HEK293 (cell line): ENCODE results near the gene VSIR.

Experiments used
- CTCF ChIA-PET: fragments of 350-600 bp; formaldehyde crosslinking; extraction: SDS; loops from one replicate; lab custom pipeline; 2021; ENCODE audit warnings: antibody characterized with exemption; lab: Yijun Ruan, JAX
- POLR2A ChIA-PET: fragments of 300-600 bp; formaldehyde crosslinking; extraction: SDS; loops from one replicate; lab custom pipeline; 2020; ENCODE audit warnings: antibody characterized with exemption, inconsistent platforms; lab: Yijun Ruan, JAX
- H3K27ac ChIP-seq: fragments of 200-500 bp; sonication (Bioruptor generic); 2 replicates; pipeline ENCODE4 v1.5.1; 2014; ENCODE audit warnings: low read depth, low read length, control low read depth, inconsistent platforms; ENCODE audit errors: extremely low read depth
- H3K36me3 ChIP-seq, 2 experiments: fragments of 200-500 bp in 1 of 2; sonication (Bioruptor generic) in 1 of 2; 1 replicate in 1 of 2; 2 replicates in 1 of 2; pipeline ENCODE4 v1.5.1; 2014 to 2017; ENCODE audit warnings: inconsistent platforms in 2 of 2, low read length in 2 of 2; ENCODE audit not compliant: control insufficient read depth in 2 of 2, insufficient read depth in 1 of 2
- H3K4me1 ChIP-seq: fragments of 200-500 bp; sonication (Bioruptor generic); 2 replicates; pipeline ENCODE4 v1.5.1; 2014; ENCODE audit warnings: mild to moderate bottlenecking, low read length, inconsistent platforms; ENCODE audit not compliant: control insufficient read depth, insufficient read depth
- H3K4me3 ChIP-seq: 2 replicates; pipeline ENCODE4 v1.5.1; 2011; ENCODE audit warnings: low read depth, mild to moderate bottlenecking, control low read depth, low read length, moderate library complexity
- H3K9me3 ChIP-seq: fragments of 200-500 bp; sonication (Bioruptor generic); 2 replicates; pipeline ENCODE4 v1.5.1; 2014; ENCODE audit warnings: low read depth, low read length, inconsistent platforms; ENCODE audit not compliant: control insufficient read depth, insufficient read depth
- AEBP2 ChIP-seq: fragments of 450-650 bp; formaldehyde crosslinking; IDR thresholded peaks from 2 replicates; pipeline ENCODE4 v1.5.1; 2016; ENCODE audit warnings: missing biosample characterization, missing genetic modification characterization, borderline replicate concordance
- EGR2 ChIP-seq: fragments of 450-650 bp; formaldehyde crosslinking; IDR thresholded peaks from 2 replicates; pipeline ENCODE4 v1.5.1; 2016; ENCODE audit warnings: low read depth, missing biosample characterization, missing genetic modification characterization
- REST ChIP-seq: fragments of 450-650 bp; formaldehyde crosslinking; IDR thresholded peaks from 2 replicates; pipeline ENCODE4 v1.5.1; 2016; ENCODE audit warnings: missing biosample characterization, missing genetic modification characterization
- SCRT2 ChIP-seq: fragments of 450-650 bp; formaldehyde crosslinking; IDR thresholded peaks from 2 replicates; pipeline ENCODE4 v1.5.1; 2016; ENCODE audit warnings: missing biosample characterization, missing genetic modification characterization
- SP2 ChIP-seq: fragments of 450-650 bp; formaldehyde crosslinking; IDR thresholded peaks from 2 replicates; pipeline ENCODE4 v1.5.1; 2016; ENCODE audit warnings: missing biosample characterization, missing genetic modification characterization
- YY1 ChIP-seq: fragments of 450-650 bp; formaldehyde crosslinking; IDR thresholded peaks from 2 replicates; pipeline ENCODE4 v1.5.1; 2018; ENCODE audit warnings: missing biosample characterization, missing genetic modification characterization
- ZBTB21 ChIP-seq: fragments of 450-650 bp; formaldehyde crosslinking; IDR thresholded peaks from 2 replicates; pipeline ENCODE4 v1.5.1; 2017; ENCODE audit warnings: missing biosample characterization, missing genetic modification characterization
- ZBTB44 ChIP-seq: fragments of 450-650 bp; IDR thresholded peaks from 2 replicates; pipeline ENCODE4 v1.5.1; 2018; ENCODE audit warnings: missing biosample characterization, mild to moderate bottlenecking, missing genetic modification characterization
- ZFHX2 ChIP-seq: fragments of 450-650 bp; formaldehyde crosslinking; conservative IDR thresholded peaks from 2 replicates; pipeline ENCODE4 v1.5.1; 2016; ENCODE audit warnings: missing biosample characterization, missing genetic modification characterization
- ZFP69B ChIP-seq: fragments of 450-650 bp; formaldehyde crosslinking; IDR thresholded peaks from 2 replicates; pipeline ENCODE4 v1.5.1; 2016; ENCODE audit warnings: missing biosample characterization, missing genetic modification characterization
- ZNF10 ChIP-seq: fragments of 450-650 bp; formaldehyde crosslinking; IDR thresholded peaks from 2 replicates; pipeline ENCODE4 v1.5.1; 2017; ENCODE audit warnings: missing biosample characterization, missing genetic modification characterization
- ZNF366 ChIP-seq: fragments of 450-650 bp; formaldehyde crosslinking; conservative IDR thresholded peaks from 2 replicates; pipeline ENCODE4 v1.5.1; 2016; ENCODE audit warnings: missing biosample characterization, missing genetic modification characterization
- ZNF398 ChIP-seq: fragments of 450-650 bp; formaldehyde crosslinking; IDR thresholded peaks from 2 replicates; pipeline ENCODE4 v1.5.1; 2017; ENCODE audit warnings: missing biosample characterization, missing genetic modification characterization
- ZNF501 ChIP-seq: fragments of 450-650 bp; formaldehyde crosslinking; IDR thresholded peaks from 2 replicates; pipeline ENCODE4 v1.5.1; 2016; ENCODE audit warnings: missing biosample characterization, missing genetic modification characterization
- ZNF544 ChIP-seq: fragments of 450-650 bp; formaldehyde crosslinking; IDR thresholded peaks from 2 replicates; pipeline ENCODE4 v1.5.0; 2017; ENCODE audit warnings: missing biosample characterization, missing genetic modification characterization
- ZNF623 ChIP-seq: fragments of 450-650 bp; formaldehyde crosslinking; IDR thresholded peaks from 2 replicates; pipeline ENCODE4 v1.5.1; 2016; ENCODE audit warnings: missing biosample characterization, missing genetic modification characterization
- ZNF664 ChIP-seq: fragments of 450-650 bp; formaldehyde crosslinking; IDR thresholded peaks from 2 replicates; pipeline ENCODE4 v1.5.1; 2016; ENCODE audit warnings: missing biosample characterization, missing genetic modification characterization
- ZNF692 ChIP-seq: fragments of 450-650 bp; formaldehyde crosslinking; IDR thresholded peaks from 2 replicates; pipeline ENCODE4 v1.5.1; 2016; ENCODE audit warnings: missing biosample characterization, missing genetic modification characterization

The VSIR gene

GRCh38 chr10:71797533-71798307 is 24.4 kb upstream of the VSIR start:
- H3K4me3 ChIP-seq: no peak overlapping the region
- H3K4me1 ChIP-seq: no peaks in the 10 kb centered on the region
- H3K36me3 ChIP-seq: no peaks in the 10 kb centered on the region
- ChIA-PET POLR2A (no interaction called here), CTCF (no interaction called here)
- TF ChIP-seq ZFHX2 (tag by site-specific recombination) (peak; percentile 73), ZNF366 (no peak), EGR2 (tag by site-specific recombination) (peak; percentile 67), YY1 (no peak), AEBP2 (no peak)
- no peak overlapping the region for H3K27ac ChIP-seq
- no peaks in the 10 kb centered on the region for H3K9me3 ChIP-seq

DNA sequence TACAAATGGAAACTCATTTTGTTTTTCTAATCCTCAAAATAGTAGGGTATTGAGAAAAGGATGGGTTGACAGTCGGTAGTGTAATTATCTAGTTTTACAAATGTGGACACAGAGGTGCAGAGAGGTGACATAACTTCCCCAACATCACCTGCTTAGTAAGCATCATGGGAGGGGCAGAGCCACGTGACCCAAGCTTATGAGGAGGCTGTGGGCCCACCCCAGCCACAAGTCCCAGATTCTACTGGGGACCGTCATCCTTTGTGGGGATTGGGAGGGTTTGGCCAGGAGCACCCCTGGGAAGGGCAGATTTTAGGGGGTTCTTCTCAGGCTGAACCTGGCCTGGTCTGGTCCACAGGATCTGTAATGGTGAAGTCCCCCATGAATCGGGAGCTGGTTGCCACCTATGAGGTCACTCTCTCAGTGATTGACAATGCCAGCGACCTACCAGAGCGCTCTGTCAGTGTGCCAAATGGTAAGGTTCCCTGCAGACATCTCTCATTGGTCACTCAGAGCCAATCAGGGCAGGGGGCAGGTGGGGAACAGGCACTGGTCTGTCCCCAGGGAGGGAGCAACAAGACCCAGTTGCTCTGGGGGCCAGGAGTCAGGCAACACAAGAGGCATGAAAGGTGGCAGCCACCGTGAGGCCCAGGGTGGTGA is 23.6 kb upstream of the VSIR start:
- TF ChIP-seq SCRT2 (tag by site-specific recombination) (peak; percentile 25; the same call in 1 of the 2 replicates), ZFP69B (peak; percentile 52; the same call in 1 of the 2 replicates), SP2 (tag by site-specific recombination) (peak; percentile 36; the same call in 1 of the 2 replicates), ZNF544 (tag by site-specific recombination) (no peak), ZBTB44 (tag by site-specific recombination) (no peak), ZNF501 (tag by site-specific recombination) (no peak), ZNF692 (tag by site-specific recombination) (peak; percentile 46; the same call in 1 of the 2 replicates), ZNF10 (tag by site-specific recombination) (peak; percentile 68)
- H3K27ac ChIP-seq: no peak overlapping the region
- H3K4me3 ChIP-seq: no peak overlapping the region
- ChIA-PET POLR2A (no interaction called here), CTCF (no interaction called here)
- no peaks in the 10 kb centered on the region for H3K36me3 ChIP-seq
- no peaks in the 10 kb centered on the region for H3K9me3 ChIP-seq
- no peaks in the 10 kb centered on the region for H3K4me1 ChIP-seq

- CTCF ChIA-PET: interaction anchor here (1.1 kb wide), 1 partner anchor 101 kb away, joined by 3 read pairs; no protein-coding TSS in a partner anchor
- no peaks in the 10 kb centered on the region for H3K9me3 ChIP-seq
- H3K4me3 ChIP-seq: no peak overlapping the region
- no peak overlapping the region for H3K27ac ChIP-seq
- H3K4me1 ChIP-seq: no peaks in the 10 kb centered on the region
- POLR2A ChIA-PET: no interaction called here
- H3K36me3 ChIP-seq: no peaks in the 10 kb centered on the region
- no peak for TF ChIP-seq ZNF623 (tag by site-specific recombination)
- TF ChIP-seq REST (tag by site-specific recombination): peak; percentile 99
- TF ChIP-seq ZBTB21 (tag by site-specific recombination): no peak
- TF ChIP-seq ZBTB44 (tag by site-specific recombination): no peak
- no peak for TF ChIP-seq ZNF664 (tag by site-specific recombination)
- TF ChIP-seq ZNF398: 0 out of 2 replicates have a peak, but pooled peaks have one; percentile 11
Measured at GRCh38 chr10:71795248-71795647, 21.9 kb upstream of the VSIR start.
